GM23338 (cell line): Measurements from ENCODE around the gene C12orf54. TPM values are rescaled to one million over a fixed set of nuclear protein-coding genes. Genes with fewer than 3 reads are reported as not detected.

ENCODE experiments used
- ATAC-seq: fragments of 200-7000 bp; cut with Tn5 transposase; 3 replicates; pipeline ENCODE4 v1.9.1; 2020
- DNase-seq: peaks from one replicate; pipeline ENCODE4 v3.0.0-alpha.2; 2015; ENCODE audit warnings: low spot score
- H2AFZ ChIP-seq: fragments of 200-600 bp; sonication (generic); 2 replicates; pipeline ENCODE4 v1.8.0; 2016; ENCODE audit warnings: antibody characterized with exemption, mild to moderate bottlenecking, moderate library complexity
- H3F3A ChIP-seq: fragments of 200-600 bp; sonication (generic); replicated peaks from 2 replicates; pipeline ENCODE4 v1.8.0; 2017; ENCODE audit warnings: antibody characterized with exemption, mixed run types, low read depth
- H3K27ac ChIP-seq: fragments of 200-600 bp; sonication (generic); 2 replicates; pipeline ENCODE4 v1.6.1; 2016; ENCODE audit warnings: low read depth
- H3K27me3 ChIP-seq: fragments of 200-600 bp; sonication (generic); 2 replicates; pipeline ENCODE4 v1.8.0; 2016; ENCODE audit warnings: mild to moderate bottlenecking, mixed run types, moderate library complexity; ENCODE audit not compliant: insufficient read depth
- H3K36me3 ChIP-seq: fragments of 200-600 bp; sonication (generic); 2 replicates; pipeline ENCODE4 v1.8.0; 2016; ENCODE audit warnings: mild to moderate bottlenecking; ENCODE audit not compliant: insufficient read depth
- H3K4me1 ChIP-seq: fragments of 200-600 bp; sonication (generic); 2 replicates; pipeline ENCODE4 v1.8.0; 2016; ENCODE audit warnings: mild to moderate bottlenecking, moderate library complexity; ENCODE audit not compliant: insufficient read depth
- H3K4me2 ChIP-seq: fragments of 200-600 bp; sonication (generic); 2 replicates; pipeline ENCODE4 v1.7.1; 2017; ENCODE audit warnings: mixed run types
- H3K4me3 ChIP-seq: fragments of 200-600 bp; sonication (generic); 2 replicates; pipeline ENCODE4 v1.6.1; 2016; ENCODE audit warnings: mixed run types
- H3K79me2 ChIP-seq: fragments of 200-600 bp; sonication (generic); replicated peaks from 2 replicates; pipeline ENCODE4 v1.8.0; 2017; ENCODE audit warnings: mild to moderate bottlenecking; ENCODE audit not compliant: insufficient read depth
- H3K9me2 ChIP-seq: fragments of 200-600 bp; sonication (generic); 2 replicates; pipeline ENCODE4 v1.8.0; 2017; ENCODE audit not compliant: insufficient read depth
- H4K20me1 ChIP-seq: fragments of 200-600 bp; sonication (generic); replicated peaks from 2 replicates; pipeline ENCODE4 v1.8.0; 2017; ENCODE audit warnings: mild to moderate bottlenecking; ENCODE audit not compliant: insufficient read depth
- H3K27ac Mint-ChIP-seq: 2 replicates; pipeline ENCODE4 v1.8.0; 2020; ENCODE audit warnings: inconsistent platforms, mild to moderate bottlenecking, moderate library complexity, mixed read lengths
- H3K27me3 Mint-ChIP-seq: 3 replicates; pipeline ENCODE4 v1.8.0; 2022; ENCODE audit warnings: low read depth, mild to moderate bottlenecking, moderate library complexity, mixed read lengths, inconsistent platforms; ENCODE audit not compliant: insufficient read depth, poor library complexity
- H3K36me3 Mint-ChIP-seq: 3 replicates; pipeline ENCODE4 v1.8.0; 2021; ENCODE audit warnings: low read depth, mild to moderate bottlenecking, inconsistent platforms, moderate library complexity, mixed read lengths
- H3K4me1 Mint-ChIP-seq: 3 replicates; pipeline ENCODE4 v1.8.0; 2020; ENCODE audit warnings: mild to moderate bottlenecking, inconsistent platforms, mixed read lengths
- H3K4me3 Mint-ChIP-seq: 3 replicates; pipeline ENCODE4 v1.8.0; 2021; ENCODE audit warnings: moderate library complexity, mild to moderate bottlenecking, inconsistent platforms, mixed read lengths
- H3K9me3 Mint-ChIP-seq: 3 replicates; pipeline ENCODE4 v1.8.0; 2020; ENCODE audit warnings: moderate library complexity, mild to moderate bottlenecking, inconsistent platforms, mixed read lengths
- CREB1 ChIP-seq: fragments of 250-450 bp; sonication (Bioruptor Pico); IDR thresholded peaks from 2 replicates; pipeline ENCODE4 v1.5.0; 2020; ENCODE audit warnings: low read depth, mild to moderate bottlenecking, moderate library complexity
- JUNB ChIP-seq: IDR thresholded peaks from one replicate; pipeline ENCODE4 v1.6.1; 2016; ENCODE audit warnings: antibody characterized with exemption; ENCODE audit not compliant: unreplicated experiment
- NANOG ChIP-seq: IDR thresholded peaks from 2 replicates; pipeline ENCODE4 v1.6.1; 2016; ENCODE audit warnings: antibody characterized with exemption, borderline replicate concordance
- polyA plus RNA-seq: library from polyadenylated mRNA; unstranded; fragments of >200 nt; fragmentation: Nextera tagmentation; extraction: Ambion mirVana; gene quantifications from 2 replicates; pipeline ENCODE4 v1.2.1, GENCODE V29; 2016
- total RNA-seq: library from RNA; depleted of rRNA; stranded (reverse); fragments of >200 nt; shearing (Covaris generic); gene quantifications from 2 replicates; pipeline ENCODE4 v1.2.3, GENCODE V29; 2014
- TF ChIP-seq, protein P1 (sequence below): IDR thresholded peaks from one replicate; pipeline ENCODE4 v1.6.1; 2018; ENCODE audit warnings: antibody characterized with exemption; ENCODE audit not compliant: unreplicated experiment
- TF ChIP-seq, protein P2 (sequence below): fragments of 250-450 bp; sonication (Bioruptor Pico); IDR thresholded peaks from 2 replicates; pipeline ENCODE4 v1.5.0; 2020; ENCODE audit warnings: mild to moderate bottlenecking, moderate library complexity

The C12orf54 gene
- total and polyA plus RNA-seq, 2 experiments from 2014 or later = not detected

DNA sequence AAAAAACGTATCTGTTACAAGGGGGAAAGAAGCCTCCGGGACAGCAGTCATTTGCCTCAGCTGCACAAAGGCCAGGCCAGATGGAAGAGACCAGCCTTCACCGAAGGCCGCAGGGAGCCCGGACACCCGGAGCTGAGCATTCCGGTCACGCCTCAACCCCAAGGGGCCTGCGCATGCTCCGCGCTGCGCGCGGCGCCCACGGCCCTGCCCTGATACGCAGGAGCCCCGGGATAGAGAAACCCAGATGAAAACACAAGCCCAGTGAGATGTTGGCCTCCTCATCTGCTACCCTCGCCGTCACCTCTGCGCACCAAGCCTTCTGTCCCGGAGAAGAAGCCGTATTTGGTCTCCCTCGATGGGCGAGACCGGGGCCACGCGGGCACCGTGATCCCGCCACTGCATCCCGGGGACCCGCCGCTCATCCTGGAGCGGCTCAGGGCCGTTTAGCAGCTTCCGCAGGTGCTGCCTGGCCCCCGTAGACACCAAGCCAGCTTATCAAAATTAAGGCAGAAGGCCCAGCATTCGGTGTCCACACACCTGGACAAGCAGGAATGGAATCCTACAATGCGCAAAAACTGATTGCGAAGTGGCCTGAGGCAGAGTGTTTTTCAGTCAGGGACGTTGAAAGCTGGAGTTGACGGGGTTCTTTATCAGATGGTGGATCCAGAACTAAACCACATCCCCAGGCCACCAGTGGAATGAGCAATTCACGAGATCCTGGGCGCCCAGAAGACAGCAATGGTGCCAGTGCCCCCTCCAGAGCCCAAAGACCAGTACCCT lies 45.8 kb downstream of the C12orf54 start:
- TF ChIP-seq JUNB = no peak
- TF ChIP-seq, protein P1, sequence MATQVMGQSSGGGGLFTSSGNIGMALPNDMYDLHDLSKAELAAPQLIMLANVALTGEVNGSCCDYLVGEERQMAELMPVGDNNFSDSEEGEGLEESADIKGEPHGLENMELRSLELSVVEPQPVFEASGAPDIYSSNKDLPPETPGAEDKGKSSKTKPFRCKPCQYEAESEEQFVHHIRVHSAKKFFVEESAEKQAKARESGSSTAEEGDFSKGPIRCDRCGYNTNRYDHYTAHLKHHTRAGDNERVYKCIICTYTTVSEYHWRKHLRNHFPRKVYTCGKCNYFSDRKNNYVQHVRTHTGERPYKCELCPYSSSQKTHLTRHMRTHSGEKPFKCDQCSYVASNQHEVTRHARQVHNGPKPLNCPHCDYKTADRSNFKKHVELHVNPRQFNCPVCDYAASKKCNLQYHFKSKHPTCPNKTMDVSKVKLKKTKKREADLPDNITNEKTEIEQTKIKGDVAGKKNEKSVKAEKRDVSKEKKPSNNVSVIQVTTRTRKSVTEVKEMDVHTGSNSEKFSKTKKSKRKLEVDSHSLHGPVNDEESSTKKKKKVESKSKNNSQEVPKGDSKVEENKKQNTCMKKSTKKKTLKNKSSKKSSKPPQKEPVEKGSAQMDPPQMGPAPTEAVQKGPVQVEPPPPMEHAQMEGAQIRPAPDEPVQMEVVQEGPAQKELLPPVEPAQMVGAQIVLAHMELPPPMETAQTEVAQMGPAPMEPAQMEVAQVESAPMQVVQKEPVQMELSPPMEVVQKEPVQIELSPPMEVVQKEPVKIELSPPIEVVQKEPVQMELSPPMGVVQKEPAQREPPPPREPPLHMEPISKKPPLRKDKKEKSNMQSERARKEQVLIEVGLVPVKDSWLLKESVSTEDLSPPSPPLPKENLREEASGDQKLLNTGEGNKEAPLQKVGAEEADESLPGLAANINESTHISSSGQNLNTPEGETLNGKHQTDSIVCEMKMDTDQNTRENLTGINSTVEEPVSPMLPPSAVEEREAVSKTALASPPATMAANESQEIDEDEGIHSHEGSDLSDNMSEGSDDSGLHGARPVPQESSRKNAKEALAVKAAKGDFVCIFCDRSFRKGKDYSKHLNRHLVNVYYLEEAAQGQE = no peak
- no peak for TF ChIP-seq NANOG
- TF ChIP-seq CREB1 (CRISPR knock-in tag) = no peak
- TF ChIP-seq, protein P2, sequence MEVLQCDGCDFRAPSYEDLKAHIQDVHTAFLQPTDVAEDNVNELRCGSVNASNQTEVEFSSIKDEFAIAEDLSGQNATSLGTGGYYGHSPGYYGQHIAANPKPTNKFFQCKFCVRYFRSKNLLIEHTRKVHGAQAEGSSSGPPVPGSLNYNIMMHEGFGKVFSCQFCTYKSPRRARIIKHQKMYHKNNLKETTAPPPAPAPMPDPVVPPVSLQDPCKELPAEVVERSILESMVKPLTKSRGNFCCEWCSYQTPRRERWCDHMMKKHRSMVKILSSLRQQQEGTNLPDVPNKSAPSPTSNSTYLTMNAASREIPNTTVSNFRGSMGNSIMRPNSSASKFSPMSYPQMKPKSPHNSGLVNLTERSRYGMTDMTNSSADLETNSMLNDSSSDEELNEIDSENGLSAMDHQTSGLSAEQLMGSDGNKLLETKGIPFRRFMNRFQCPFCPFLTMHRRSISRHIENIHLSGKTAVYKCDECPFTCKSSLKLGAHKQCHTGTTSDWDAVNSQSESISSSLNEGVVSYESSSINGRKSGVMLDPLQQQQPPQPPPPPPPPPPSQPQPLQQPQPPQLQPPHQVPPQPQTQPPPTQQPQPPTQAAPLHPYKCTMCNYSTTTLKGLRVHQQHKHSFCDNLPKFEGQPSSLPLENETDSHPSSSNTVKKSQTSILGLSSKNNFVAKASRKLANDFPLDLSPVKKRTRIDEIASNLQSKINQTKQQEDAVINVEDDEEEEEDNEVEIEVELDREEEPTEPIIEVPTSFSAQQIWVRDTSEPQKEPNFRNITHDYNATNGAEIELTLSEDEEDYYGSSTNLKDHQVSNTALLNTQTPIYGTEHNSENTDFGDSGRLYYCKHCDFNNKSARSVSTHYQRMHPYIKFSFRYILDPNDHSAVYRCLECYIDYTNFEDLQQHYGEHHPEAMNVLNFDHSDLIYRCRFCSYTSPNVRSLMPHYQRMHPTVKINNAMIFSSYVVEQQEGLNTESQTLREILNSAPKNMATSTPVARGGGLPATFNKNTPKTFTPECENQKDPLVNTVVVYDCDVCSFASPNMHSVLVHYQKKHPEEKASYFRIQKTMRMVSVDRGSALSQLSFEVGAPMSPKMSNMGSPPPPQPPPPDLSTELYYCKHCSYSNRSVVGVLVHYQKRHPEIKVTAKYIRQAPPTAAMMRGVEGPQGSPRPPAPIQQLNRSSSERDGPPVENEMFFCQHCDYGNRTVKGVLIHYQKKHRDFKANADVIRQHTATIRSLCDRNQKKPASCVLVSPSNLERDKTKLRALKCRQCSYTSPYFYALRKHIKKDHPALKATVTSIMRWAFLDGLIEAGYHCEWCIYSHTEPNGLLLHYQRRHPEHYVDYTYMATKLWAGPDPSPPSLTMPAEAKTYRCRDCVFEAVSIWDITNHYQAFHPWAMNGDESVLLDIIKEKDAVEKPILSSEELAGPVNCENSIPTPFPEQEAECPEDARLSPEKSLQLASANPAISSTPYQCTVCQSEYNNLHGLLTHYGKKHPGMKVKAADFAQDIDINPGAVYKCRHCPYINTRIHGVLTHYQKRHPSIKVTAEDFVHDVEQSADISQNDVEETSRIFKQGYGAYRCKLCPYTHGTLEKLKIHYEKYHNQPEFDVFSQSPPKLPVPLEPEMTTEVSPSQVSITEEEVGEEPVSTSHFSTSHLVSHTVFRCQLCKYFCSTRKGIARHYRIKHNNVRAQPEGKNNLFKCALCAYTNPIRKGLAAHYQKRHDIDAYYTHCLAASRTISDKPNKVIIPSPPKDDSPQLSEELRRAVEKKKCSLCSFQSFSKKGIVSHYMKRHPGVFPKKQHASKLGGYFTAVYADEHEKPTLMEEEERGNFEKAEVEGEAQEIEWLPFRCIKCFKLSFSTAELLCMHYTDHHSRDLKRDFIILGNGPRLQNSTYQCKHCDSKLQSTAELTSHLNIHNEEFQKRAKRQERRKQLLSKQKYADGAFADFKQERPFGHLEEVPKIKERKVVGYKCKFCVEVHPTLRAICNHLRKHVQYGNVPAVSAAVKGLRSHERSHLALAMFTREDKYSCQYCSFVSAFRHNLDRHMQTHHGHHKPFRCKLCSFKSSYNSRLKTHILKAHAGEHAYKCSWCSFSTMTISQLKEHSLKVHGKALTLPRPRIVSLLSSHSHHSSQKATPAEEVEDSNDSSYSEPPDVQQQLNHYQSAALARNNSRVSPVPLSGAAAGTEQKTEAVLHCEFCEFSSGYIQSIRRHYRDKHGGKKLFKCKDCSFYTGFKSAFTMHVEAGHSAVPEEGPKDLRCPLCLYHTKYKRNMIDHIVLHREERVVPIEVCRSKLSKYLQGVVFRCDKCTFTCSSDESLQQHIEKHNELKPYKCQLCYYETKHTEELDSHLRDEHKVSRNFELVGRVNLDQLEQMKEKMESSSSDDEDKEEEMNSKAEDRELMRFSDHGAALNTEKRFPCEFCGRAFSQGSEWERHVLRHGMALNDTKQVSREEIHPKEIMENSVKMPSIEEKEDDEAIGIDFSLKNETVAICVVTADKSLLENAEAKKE = no peak
- Mint-ChIP-seq H3K9me3 (peaks cover 3% of the 10 kb centered on the region; the same call in 2 of the 3 replicates), H3K4me1 (no peaks in the 10 kb centered on the region), H3K4me3 (no peak overlapping the region), H3K27me3 (no peaks in the 10 kb centered on the region), H3K27ac (no peak overlapping the region), H3K36me3 (no peaks in the 10 kb centered on the region)
- 0 out of 2 replicates have a peak, but pooled peaks cover 6% of the 10 kb centered on the region for H3K9me2 ChIP-seq
- no peaks in the 10 kb centered on the region for H4K20me1 ChIP-seq
- H3K79me2 ChIP-seq = no peaks in the 10 kb centered on the region
- no peaks in the 10 kb centered on the region for H3K27me3 ChIP-seq
- H3K4me1 ChIP-seq = no peaks in the 10 kb centered on the region
- H3K4me2 ChIP-seq = no peak overlapping the region
- H3K4me3 ChIP-seq = no peak overlapping the region
- no peak overlapping the region for H3K27ac ChIP-seq
- H3F3A ChIP-seq = no peaks in the 10 kb centered on the region
- H3K36me3 ChIP-seq = no peaks in the 10 kb centered on the region
- H2AFZ ChIP-seq = no peak overlapping the region; the same call in 1 of the 2 replicates
- DNase-seq (no peak), ATAC-seq (no peak)
